Amniotic epithelial cell (primary cell): ENCODE data around the gene AFM.

Source experiments
- DNase-seq: peaks from one replicate; pipeline ENCODE4 v3.0.0-alpha.2; 2010; ENCODE audit warnings: low read depth

Gene AFM, protein sequence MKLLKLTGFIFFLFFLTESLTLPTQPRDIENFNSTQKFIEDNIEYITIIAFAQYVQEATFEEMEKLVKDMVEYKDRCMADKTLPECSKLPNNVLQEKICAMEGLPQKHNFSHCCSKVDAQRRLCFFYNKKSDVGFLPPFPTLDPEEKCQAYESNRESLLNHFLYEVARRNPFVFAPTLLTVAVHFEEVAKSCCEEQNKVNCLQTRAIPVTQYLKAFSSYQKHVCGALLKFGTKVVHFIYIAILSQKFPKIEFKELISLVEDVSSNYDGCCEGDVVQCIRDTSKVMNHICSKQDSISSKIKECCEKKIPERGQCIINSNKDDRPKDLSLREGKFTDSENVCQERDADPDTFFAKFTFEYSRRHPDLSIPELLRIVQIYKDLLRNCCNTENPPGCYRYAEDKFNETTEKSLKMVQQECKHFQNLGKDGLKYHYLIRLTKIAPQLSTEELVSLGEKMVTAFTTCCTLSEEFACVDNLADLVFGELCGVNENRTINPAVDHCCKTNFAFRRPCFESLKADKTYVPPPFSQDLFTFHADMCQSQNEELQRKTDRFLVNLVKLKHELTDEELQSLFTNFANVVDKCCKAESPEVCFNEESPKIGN

DNA sequence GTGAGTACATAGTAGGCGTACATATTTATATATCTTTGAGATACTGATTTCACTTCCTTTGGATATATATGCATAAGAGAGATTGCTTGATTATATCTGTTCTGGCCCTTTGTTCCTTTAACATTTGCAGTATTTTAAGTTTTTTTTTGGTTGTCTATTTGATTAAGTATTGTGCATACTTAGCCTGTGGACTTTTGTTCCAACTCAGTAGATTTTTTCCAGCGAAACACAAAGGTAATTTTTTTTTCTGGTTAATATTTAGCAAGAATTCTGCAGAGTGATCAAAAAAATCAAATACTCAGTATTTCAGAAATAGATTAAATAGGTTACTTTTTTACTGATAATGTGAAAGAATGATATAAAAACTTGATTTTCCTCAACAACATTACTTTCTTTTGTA, at the start of gene AFM:
TSS of gene AFM (plus strand) at position 388 of the 400 bp plus-strand sequence. CDS start 31 bp downstream, outside the sequence.
- no peak for DNase-seq

DNA sequence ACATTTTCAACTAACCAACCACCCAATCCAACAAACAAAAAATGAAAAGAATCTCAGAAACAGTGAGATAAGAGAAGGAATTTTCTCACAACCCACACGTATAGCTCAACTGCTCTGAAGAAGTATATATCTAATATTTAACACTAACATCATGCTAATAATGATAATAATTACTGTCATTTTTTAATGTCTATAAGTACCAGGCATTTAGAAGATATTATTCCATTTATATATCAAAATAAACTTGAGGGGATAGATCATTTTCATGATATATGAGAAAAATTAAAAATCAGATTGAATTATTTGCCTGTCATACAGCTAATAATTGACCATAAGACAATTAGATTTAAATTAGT, 49.8 kb upstream of the AFM start:
- DNase-seq: no peak

DNA sequence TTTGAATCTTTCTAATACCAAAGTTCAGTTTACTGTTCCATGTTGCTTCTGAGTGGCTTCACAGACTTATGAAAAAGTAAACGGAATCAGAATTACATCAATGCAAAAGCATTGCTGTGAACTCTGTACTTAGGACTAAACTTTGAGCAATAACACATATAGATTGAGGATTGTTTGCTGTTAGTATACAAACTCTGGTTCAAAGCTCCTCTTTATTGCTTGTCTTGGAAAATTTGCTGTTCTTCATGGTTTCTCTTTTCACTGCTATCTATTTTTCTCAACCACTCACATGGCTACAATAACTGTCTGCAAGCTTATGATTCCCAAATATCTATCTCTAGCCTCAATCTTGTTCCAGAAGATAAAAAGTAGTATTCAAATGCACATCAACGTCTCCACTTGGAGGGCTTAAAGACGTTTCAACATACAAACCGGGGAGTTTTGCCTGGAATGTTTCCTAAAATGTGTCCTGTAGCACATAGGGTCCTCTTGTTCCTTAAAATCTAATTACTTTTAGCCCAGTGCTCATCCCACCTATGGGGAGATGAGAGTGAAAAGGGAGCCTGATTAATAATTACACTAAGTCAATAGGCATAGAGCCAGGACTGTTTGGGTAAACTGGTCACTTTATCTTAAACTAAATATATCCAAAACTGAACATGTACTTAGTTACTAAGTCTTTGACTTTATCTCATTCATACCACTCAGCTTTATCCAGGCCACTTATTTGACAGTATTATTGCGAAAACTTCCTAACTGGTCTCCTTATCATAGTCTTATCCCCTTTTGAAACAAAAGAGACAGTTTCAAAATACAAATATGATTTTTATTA, 49.2 kb upstream of the AFM start:
- DNase-seq: peak; percentile 37

DNA sequence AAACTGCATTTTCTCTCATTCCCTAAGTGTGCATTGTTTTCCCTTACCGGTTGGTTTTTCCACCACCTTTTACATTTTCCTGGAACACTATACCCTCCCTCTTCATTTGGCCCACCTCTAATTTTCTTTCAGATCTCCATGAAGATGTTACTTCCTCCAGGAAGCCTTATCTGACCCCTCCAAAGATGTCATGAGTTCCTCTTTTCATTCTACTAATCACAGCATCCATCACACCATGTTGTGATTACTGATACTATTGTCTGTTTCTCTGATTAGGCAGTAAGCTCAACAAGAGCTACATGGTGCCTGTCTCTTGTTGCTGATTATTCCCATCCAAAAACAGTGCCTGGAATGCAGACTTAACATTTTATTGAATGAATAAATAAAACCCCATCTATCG, 48.4 kb upstream of the AFM start:
- DNase-seq: no peak

DNA sequence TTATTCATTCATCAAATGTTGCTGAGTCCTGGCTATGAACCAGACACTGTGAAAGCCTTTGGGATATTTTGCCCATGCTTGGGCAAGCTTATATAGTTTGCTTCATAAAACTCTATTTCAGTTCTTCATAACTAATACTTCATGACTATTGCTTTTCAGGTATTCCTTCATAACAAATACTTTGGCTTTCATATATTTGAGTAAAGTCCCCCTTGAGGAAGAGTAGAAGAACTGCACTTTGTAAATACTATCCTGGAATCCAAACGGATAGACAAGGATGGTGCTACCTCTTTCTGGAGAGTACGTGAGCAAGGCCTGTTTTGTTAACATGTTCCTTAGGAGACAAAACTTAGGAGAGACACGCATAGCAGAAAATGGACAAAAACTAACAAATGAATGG, 47.2 kb upstream of the AFM start:
- peak; percentile 21 for DNase-seq

DNA sequence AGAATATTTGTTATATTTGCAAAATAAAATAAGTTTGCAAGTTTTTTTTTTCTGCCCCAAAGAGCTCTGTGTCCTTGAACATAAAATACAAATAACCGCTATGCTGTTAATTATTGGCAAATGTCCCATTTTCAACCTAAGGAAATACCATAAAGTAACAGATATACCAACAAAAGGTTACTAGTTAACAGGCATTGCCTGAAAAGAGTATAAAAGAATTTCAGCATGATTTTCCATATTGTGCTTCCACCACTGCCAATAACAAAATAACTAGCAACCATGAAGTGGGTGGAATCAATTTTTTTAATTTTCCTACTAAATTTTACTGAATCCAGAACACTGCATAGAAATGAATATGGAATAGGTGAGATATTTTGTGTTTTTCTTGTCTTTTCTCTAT, 45.6 kb upstream of the AFM start, which contains the start of gene AFP:
TSS of gene AFP (plus strand) at position 238 of the 400 bp plus-strand sequence. CDS start at position 280, 42 bp downstream.
- no peak for DNase-seq

DNA sequence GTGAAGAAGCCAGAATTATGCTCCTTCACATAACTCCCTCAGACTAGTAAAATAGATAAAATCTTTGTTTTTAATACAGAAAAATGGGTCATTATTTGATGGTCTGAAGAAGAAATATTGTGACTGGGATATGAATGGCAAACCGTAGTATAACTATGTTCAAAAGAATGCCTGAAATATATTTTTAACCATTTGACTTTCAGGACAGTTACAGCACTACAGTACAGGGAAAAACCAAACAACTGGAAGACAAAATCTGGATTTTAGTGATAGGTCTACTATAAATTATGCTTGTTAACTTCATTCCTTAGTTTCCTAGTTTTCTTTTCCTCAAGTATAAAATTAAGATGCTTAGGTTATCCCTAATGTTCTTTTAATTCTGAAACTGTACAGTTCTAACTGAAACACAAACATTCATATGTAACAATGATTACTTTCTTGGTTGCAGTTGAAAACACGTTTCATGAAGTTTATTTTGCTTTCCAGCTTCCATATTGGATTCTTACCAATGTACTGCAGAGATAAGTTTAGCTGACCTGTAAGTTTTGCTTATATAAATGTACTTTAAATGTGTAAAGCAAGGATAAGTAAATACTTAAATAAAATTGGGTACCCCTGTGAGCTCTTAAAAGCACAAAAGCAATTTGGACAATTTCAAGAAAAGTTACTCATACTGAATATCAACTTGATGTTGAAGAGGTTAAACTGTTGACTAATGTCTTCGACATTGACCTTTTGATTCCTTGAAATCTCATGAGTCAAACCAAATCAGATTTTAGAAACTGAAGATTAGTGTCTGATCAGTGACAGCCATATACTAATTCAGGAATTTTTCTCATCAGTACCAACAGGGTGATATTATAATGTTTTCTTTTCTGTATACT, 44.6 kb upstream of the AFM start:
- DNase-seq: no peak

DNA sequence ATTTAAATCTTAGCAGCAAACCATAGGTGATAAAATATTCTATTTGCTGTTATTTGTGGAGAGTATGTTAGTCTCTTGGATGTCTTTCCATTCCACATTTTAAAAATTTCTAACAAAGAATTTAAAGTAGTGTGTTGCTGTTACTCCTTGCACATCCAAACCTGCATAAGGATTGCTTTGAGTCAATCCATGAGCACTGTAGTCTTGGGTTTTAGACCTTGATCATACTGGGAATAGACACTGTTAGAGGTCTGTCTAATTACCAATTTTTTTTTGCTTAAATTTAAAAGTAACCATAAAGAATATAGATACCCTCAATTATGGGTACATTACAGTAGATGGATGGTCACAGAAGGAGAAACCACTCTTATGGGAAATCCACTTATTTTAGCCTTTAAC, 44.0 kb upstream of the AFM start:
- DNase-seq: no peak

DNA sequence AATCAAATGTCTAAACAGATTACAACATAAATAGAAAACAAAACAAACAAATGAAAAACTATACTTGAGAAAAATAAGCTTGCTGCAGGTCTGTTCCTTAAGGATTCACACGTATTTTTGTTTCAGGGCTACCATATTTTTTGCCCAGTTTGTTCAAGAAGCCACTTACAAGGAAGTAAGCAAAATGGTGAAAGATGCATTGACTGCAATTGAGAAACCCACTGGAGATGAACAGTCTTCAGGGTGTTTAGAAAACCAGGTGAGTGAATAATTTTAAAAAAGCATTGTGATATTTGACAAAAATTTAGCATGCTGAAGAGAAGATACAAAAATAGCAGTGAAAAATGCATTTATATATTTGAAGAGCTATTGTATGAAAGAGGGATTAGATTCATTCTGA, 43.5 kb upstream of the AFM start:
- DNase-seq: no peak

DNA sequence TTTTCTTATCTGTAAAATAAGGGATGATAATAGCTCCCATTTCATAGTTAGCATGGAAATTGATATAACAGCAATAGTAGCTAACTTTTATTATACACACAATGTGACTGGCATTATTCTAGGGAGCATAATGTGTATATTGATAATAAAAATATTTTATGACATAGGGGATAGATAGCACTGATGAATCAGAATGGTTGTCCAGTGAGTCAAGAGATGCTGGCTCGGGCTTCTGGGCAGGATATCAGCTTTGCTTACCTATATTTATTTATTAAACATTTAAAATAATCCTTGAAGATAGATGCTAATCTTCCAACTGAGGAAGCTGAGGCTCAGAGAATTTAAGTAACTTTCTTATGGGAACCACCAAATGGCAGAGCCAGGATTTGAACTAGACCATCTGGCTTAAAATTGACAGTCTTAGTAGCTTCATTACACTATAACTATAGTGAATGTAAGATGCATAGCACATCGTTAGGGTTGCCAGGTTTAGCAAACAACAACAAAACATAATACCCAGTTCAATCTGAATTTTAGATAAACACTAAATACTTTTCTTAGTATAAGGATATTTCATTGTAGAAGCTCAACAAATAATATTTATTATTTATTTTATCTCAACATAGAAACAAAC, 42.8 kb upstream of the AFM start:
- DNase-seq: no peak

DNA sequence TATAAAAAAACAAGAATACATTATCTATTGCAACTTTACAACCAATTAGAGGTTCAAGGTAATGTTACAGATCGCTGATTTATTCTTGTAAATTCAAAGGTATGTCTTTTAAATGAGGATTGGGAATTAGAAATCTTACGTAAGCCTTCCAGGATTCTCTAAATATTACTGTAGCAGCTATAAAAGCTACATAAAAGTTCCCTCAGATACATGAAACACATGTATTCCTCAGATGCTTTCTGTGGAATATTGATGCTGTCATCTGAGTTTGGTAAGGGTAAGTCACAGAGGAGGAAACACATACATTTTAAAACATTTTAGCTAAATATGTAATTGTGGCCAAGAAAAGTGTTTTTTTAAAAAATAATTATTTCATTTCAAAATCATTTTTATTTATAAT, 42.1 kb upstream of the AFM start:
- DNase-seq: no peak

DNA sequence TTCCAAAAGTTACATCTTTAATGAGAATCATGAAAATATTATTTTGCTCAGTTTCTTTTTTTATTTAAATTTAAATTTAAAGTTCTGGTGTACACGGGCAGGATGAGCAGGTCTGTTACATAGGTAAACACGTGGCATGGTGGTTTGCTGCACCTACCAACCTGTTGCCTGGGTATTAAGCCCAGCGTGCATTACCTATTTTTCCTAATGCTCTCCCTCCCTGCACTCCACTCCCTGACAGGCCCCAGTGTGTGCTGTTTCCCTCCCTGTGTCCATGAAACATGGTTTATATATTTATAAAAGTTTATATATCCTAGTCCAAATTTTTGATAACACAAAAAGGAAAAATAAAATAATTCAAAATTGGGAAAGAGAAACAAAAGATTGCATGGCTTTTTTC, 41.6 kb upstream of the AFM start:
- DNase-seq: no peak

DNA sequence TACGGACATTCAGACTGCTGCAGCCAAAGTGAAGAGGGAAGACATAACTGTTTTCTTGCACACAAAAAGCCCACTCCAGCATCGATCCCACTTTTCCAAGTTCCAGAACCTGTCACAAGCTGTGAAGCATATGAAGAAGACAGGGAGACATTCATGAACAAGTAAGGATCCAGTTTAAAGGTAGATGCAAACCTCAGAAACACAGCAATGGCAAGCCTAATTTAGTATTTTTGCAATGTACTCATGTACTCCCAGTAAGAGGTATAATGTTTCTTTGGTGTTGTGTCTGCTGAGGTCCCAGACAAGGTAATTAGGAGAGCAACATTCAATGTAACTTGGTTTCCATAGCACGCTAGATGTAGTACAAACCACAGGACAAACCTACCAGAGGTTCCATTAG, 40.9 kb upstream of the AFM start:
- no peak for DNase-seq

DNA sequence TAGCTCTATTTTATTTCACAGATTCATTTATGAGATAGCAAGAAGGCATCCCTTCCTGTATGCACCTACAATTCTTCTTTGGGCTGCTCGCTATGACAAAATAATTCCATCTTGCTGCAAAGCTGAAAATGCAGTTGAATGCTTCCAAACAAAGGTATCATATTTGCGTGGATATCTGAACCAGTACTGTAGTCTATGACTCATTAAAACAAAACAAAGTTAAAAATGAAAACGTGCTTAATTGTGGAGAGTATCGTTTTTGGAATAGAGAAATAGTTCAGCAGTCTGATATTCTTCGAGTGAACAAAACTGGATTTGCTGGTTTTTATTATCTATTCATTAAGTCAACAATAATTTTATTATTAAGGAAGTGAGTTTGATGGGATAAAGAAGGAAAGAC, 39.3 kb upstream of the AFM start:
- DNase-seq: no peak

DNA sequence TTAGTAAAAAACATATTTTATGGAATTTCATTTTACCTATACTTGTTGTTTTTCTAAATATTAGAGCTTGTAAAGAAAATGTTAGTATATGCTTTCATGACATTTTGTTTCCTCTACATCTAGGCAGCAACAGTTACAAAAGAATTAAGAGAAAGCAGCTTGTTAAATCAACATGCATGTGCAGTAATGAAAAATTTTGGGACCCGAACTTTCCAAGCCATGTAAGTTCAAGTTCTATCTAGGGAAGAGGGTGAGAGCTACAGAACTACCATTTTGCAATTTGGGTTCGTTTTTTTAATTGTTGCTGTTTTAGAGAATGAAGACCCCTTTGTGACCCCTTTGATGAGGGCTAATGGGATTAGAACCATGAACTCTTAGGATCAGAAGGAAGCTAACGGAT, 38.3 kb upstream of the AFM start:
- no peak for DNase-seq

DNA sequence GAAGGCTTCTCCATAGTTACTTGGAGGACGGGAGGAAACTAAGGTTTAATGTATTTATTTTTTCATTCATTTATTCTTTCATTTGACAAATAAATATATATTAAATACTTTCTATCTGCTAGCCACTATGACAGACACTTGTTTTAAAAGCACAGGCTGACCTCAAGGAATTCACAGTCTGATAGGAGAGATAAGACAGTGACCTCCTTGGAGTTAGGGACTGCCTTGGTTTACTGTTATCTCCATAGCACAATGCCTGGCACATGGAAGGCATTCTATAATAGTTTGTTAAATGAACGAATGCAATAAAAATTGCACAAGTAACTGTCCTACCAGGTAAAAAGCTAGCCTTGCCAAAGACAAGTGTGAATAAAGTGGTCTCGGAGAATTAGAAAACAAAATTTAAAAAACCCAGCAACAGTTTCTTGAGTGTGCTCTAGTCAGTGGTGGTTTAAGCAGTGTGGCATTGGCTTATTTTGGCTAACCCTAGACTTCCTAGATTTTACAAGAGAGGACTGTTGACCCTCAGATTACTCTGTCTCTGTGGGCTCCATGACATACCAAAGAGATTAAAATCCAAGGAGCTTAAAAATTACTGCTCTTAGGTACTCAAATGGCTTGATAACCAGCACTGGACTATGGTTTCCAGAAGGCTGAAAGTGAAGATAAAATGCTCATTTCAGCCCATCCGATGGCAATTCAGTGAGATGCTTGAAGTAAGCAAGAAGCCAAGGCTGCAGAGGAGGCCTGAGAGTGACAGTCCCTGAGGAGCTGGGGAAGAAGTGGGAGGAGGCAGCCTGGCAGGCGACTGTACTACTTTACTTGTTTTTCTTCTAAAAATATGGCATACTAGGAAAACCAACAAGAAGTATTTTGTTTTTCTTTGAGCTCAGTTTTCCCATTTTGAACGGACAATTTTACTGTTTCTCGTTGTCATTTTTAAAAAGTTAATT, 35.9 kb upstream of the AFM start:
- no peak for DNase-seq

DNA sequence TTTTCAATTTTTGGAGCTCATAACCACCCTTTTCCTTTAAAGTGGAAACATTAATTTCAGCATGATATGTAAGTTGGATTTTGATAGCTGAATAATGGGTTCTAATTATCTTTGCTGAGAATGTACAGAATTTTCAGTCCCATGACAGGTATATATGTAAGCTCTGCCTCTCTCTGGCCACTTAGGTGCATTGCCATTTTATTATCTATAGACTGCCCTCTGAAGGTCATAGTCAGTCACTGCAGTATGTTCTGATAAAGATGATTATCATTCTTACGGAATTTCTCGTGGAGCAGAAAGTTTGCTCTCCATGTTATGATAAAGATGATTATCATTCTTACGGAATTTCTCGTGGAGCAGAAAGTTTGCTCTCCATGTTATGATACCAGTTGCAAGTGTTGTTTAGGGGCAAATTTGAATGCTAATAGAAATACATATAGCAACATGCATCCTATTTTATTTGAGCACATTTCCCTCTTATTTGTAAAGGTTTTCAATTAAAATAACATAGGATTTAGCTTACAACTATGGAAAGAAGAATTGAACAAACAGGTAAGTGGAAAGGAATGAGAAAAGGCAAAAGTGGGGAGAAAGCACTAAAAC, 35.1 kb upstream of the AFM start:
- peak; percentile 68 for DNase-seq

DNA sequence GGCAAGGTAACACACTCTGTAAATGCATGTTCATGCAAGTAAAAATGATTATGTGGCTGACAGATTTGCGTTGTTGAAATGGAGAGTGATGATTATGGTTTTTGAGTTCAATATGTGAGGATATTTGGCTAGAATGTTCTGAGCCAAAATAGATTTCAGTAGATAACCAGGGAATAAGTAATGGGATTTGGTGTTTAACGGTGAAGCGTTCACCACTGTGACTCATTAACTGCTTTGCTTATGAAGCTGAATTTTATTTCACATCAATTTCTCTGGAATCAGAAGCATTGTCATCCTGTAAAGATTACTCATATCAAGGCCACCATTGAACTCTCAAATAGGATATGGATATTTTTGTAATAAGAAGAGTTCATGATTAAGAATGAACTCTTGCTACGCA, 33.9 kb upstream of the AFM start:
- DNase-seq: peak; percentile 22

DNA sequence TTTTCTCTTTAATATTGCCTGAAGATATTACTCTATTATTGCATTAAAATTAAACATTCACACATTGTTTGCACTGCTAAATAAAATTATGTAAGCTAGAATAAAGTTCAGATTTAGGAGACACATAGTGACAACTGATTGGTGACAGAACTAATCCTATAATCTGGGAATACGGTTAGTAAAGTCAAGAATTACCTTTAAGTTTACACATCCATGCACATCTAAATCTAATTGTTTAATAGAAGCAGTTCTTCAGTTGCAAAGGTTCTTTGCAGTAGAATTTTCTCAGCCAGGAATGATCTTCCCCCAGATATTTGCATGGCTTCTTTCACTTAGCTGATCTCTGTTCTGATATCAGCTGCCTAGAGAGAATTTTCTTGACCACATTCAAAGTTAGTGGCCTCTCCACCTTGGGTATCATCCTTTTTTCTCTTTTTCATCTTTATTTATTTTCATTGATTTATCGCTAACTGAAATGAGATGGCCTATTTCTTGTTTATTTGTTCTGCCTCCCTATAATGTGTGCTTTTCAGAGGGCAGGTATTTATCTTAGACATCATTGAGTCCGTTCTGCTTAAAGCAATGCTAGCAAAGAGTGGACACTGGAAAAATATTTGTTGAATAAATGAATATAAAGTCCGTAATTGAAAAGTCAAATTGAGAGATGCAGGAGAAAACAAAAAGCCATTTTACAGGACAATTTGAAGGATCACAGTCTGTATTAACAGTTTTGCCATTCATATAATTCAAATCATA, 32.9 kb upstream of the AFM start:
- DNase-seq: no peak
